Stomach (tissue), 9 donors: Measurements from ENCODE around the gene CD99L2. TPM values are rescaled to one million over a fixed set of nuclear protein-coding genes. Genes with fewer than 3 reads are reported as not detected.

Experiments used
- DNase-seq, 2 donors: peaks; one replicate each; pipeline versions ENCODE4 v3.0.0 to v3.0.0-alpha.2; 2013 to 2019
- H3K27ac ChIP-seq, 5 donors: fragments of 200-600 bp in 4 of 5; sonication (generic) in 4 of 5; one replicate each; pipeline ENCODE4 v1.5.1; 2013 to 2019; ENCODE audit warnings: mild to moderate bottlenecking in 1 of 5, moderate library complexity in 1 of 5
- H3K27me3 ChIP-seq, 3 donors: fragments of 200-600 bp; sonication (generic); one replicate each; pipeline ENCODE4 v1.5.1; 2017 to 2019; ENCODE audit warnings: mixed run types in 1 of 3
- H3K36me3 ChIP-seq, 4 donors: fragments of 200-600 bp; sonication (generic); 1 replicate in 3 of 4; 2 replicates in 1 of 4; pipeline ENCODE4 v1.5.1; 2016 to 2019
- H3K4me1 ChIP-seq, 4 donors: fragments of 200-600 bp; sonication (generic); one replicate each; pipeline ENCODE4 v1.5.1; 2016 to 2019
- H3K4me3 ChIP-seq, 4 donors: fragments of 200-600 bp; sonication (generic) in 3 of 4; one replicate each; pipeline ENCODE4 v1.5.1; 2016 to 2019; ENCODE audit warnings: mild to moderate bottlenecking in 1 of 4
- H3K9me3 ChIP-seq, 4 donors: fragments of 200-600 bp; sonication (generic); one replicate each; pipeline ENCODE4 v1.5.1; 2016 to 2019
- EP300 ChIP-seq: sonication (generic); formaldehyde crosslinking; IDR thresholded peaks from one replicate; pipeline ENCODE4 v1.6.1; 2017; ENCODE audit warnings: antibody characterized with exemption
- POLR2A ChIP-seq, 4 donors: fragments of 450-650 bp; IDR thresholded peaks; one replicate each; pipeline ENCODE4 v1.6.1; 2016; ENCODE audit warnings: antibody characterized with exemption in 4 of 4, control low read depth in 2 of 4, mild to moderate bottlenecking in 1 of 4, moderate library complexity in 1 of 4
- POLR2AphosphoS5 ChIP-seq, 3 donors: sonication (generic); formaldehyde crosslinking; IDR thresholded peaks; one replicate each; pipeline ENCODE4 v1.6.1; 2016; ENCODE audit warnings: antibody characterized with exemption in 3 of 3
- WGBS, 5 donors: extraction: QIAGEN DNeasy Blood & Tissue Kit in 3 of 5; methylation state at CpG; one replicate each; pipeline versions ENCODE4 v1.1.5 to v1.1.7; 2013 to 2018; 5-methylcytosine and 5-hydroxymethylcytosine counted together
- intact Hi-C: fragments of 100-400 bp; cut with DNase I; formaldehyde crosslinking; loops from one replicate; pipeline ENCODE4 v1.15.1; 2023; ENCODE audit warnings: low total_unique reads
- polyA plus RNA-seq, 3 donors: library from polyadenylated mRNA; stranded (reverse); fragments of 200-250 nt; gene quantifications; one replicate each; pipeline ENCODE4 v1.2.3, GENCODE V29; 2013
- total RNA-seq, 5 donors: library from RNA; depleted of rRNA; stranded (reverse); fragments of >200 nt; gene quantifications; one replicate each; pipeline versions ENCODE4 v1.1.0 to v1.2.3, GENCODE V29; 2014 to 2016
- TF ChIP-seq, protein P1 (sequence below), 7 experiments: fragments of 450-650 bp in 4 of 7; fragments of 200-600 bp in 3 of 7; sonication (generic) in 3 of 7; IDR thresholded peaks; one replicate each; pipeline ENCODE4 v1.5.1; 2016 to 2019; ENCODE audit warnings: antibody characterized with exemption in 7 of 7, control low read depth in 2 of 7, mild to moderate bottlenecking in 1 of 7
- donor health status: healthy with polysubstance abuse.
- donor health status: Bipolar disorder and iron deficiency.
- donor health status: healthy.

CD99L2 gene
- total and polyA plus RNA-seq, 8 donors = 3.5 to 40.6 (median 13.7) TPM

DNA sequence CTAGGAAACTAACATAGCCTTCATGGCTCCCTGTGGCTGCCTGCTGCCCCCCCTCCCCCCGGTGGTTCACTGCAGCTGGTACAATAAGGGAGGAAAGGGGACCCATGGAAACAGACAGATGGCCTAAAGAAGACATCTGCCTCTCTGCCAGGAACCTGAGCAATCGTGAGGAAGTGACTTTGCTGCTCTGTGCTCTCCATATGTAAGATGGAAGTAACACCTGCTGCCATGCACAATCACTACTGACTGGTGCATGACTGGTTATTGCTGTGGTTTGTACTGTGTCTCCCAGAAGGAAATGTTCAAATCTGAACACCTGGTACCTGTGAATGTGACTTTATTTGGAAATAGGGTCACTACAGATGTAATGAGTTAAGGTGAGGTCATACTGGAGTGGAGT lies 43.6 kb downstream of the CD99L2 start:
- WGBS, 5 donors = 57 to 83% (median 70%) methylated on average over 1 to 2 of the region's 2 CpGs

DNA sequence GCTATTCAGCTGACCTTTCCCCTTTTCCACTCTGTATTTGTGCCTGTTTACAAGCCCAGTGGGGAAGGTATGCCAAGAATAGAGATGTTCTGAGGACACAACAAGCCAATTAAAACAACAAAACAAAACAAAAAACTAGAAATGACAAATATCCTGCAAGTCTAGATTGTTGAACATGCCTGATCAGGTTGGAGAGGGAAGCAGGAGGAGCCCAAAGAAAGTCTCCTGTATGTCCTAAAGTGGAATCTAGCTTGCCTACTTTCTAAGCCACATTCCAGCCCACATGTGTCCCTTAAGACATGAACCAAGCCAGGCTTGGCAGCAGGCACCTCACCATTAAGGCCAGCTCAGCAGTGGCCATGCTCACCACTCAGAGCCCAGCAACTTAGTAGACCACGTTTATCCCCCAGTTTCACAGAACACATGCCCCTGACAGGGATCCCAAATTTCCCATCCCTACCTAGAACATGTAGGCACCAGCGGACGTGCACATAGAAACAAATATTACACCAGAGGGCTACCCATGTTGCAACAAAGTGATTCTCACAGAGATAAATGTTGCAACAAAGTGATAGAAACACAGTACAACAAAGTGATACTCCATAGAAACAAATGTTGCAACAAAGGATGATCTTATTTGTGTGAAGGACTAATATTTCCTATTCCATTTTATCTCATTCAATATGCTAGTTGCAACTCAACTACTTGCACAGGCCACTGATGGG lies 48.3 kb downstream of the CD99L2 start:
- Histone ChIP-seq H3K27ac (no peak overlapping the region), H3K4me3 (no peak overlapping the region), H3K4me1 (peaks cover 0 to 9% (median 2%) of the 10 kb centered on the region in 4 donors), H3K36me3 (no peaks in the 10 kb centered on the region), H3K9me3 (no peaks in the 10 kb centered on the region), H3K27me3 (no peaks in the 10 kb centered on the region)
- intact Hi-C loops = no loop called here
- no peak for TF ChIP-seq EP300
- TF ChIP-seq, protein P1, sequence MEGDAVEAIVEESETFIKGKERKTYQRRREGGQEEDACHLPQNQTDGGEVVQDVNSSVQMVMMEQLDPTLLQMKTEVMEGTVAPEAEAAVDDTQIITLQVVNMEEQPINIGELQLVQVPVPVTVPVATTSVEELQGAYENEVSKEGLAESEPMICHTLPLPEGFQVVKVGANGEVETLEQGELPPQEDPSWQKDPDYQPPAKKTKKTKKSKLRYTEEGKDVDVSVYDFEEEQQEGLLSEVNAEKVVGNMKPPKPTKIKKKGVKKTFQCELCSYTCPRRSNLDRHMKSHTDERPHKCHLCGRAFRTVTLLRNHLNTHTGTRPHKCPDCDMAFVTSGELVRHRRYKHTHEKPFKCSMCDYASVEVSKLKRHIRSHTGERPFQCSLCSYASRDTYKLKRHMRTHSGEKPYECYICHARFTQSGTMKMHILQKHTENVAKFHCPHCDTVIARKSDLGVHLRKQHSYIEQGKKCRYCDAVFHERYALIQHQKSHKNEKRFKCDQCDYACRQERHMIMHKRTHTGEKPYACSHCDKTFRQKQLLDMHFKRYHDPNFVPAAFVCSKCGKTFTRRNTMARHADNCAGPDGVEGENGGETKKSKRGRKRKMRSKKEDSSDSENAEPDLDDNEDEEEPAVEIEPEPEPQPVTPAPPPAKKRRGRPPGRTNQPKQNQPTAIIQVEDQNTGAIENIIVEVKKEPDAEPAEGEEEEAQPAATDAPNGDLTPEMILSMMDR (IDR thresholded peaks at IDR 0.05) = no peak
- DNase-seq = no peak
- 71 to 92% (median 83%) methylated on average over 2 to 3 of the region's 3 CpGs for WGBS, 5 donors

More for the DNA sequence above, 43.6 kb downstream of the CD99L2 start:
- Histone ChIP-seq H3K4me1 (no peaks in the 10 kb centered on the region), H3K36me3 (no peaks in the 10 kb centered on the region), H3K27ac (no peak overlapping the region), H3K4me3 (no peak overlapping the region), H3K27me3 (no peaks in the 10 kb centered on the region), H3K9me3 (peaks cover 0 to 20% (median 5%) of the 10 kb centered on the region in 4 donors)
- intact Hi-C loops = no loop called here
- DNase-seq = no peak
- TF ChIP-seq, protein P1 (IDR thresholded peaks at IDR 0.05) = no peak
- TF ChIP-seq POLR2AphosphoS5 (IDR thresholded peaks at IDR 0.05) (no peak), EP300 (no peak)

DNA sequence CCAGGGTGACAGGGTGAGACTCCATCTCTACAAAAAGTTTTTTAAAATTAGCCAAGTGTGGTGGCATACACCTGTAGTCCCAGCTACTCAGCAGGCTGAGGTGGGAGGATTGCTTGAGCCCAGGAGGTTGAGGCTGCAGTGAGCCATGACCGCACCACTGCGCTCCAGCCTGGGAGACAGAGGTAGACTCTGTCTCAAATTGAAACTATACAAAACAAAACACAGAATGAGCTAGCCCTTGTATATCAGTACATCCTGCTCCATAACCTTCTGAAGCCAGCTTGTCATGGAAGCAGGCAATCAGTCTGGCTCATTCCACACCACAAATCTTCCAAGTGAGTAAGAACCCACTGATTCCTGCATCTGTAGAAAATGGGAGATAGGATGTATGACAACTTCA lies 49.0 kb downstream of the CD99L2 start:
- TF ChIP-seq POLR2AphosphoS5 (IDR thresholded peaks at IDR 0.05) = no peak
- no peak for TF ChIP-seq EP300
- TF ChIP-seq POLR2A (IDR thresholded peaks at IDR 0.05) = no peak
- TF ChIP-seq, protein P1 (IDR thresholded peaks at IDR 0.05) = no peak
- Histone ChIP-seq H3K4me1 (peaks cover 0 to 9% (median 2%) of the 10 kb centered on the region in 4 donors), H3K27me3 (no peaks in the 10 kb centered on the region), H3K4me3 (no peak overlapping the region), H3K27ac (peak overlapping the region in 4 of 5 donors; percentile 5 to 61 (median 28)), H3K9me3 (no peaks in the 10 kb centered on the region), H3K36me3 (no peaks in the 10 kb centered on the region)
- 95 to 100% (median 100%) methylated on average over 2 of the region's 2 CpGs for WGBS, 5 donors
- DNase-seq = no peak
- intact Hi-C loops = no loop called here

DNA sequence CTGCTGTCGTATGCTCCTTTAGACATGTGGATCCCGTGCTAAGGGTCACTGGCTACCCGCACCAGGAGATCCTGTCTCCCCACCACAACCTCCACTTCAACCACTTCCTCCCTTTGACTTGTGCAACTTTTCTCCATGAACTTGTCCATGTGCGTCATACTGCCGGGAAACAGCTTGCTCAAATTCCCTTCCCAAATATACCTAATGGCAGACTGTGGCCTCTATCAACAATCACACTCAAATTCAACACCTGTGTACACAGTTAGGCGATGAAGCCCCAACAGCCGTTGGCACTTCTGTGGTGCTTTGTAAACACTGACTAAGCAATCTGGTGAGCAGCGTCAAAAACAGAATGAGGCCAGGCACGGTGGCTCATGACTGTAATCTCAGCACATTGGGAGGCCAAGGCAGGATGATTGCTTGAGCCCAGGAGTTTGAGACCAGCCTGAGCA lies 49.5 kb downstream of the CD99L2 start:
- intact Hi-C loops = no loop called here
- Histone ChIP-seq H3K27ac (peak overlapping the region in 4 of 5 donors; percentile 14 to 66 (median 41)), H3K4me1 (peaks cover 0 to 9% (median 2%) of the 10 kb centered on the region in 4 donors), H3K9me3 (no peaks in the 10 kb centered on the region), H3K4me3 (no peak overlapping the region), H3K36me3 (no peaks in the 10 kb centered on the region), H3K27me3 (no peaks in the 10 kb centered on the region)
- TF ChIP-seq, protein P1 (IDR thresholded peaks at IDR 0.05) = no peak
- TF ChIP-seq EP300 (no peak), POLR2AphosphoS5 (IDR thresholded peaks at IDR 0.05) (peak in 2 of 3 donors; percentile 27 to 76)
- WGBS, 5 donors = 21 to 54% (median 47%) methylated on average over 7 to 9 of the region's 9 CpGs
- peak; percentile 24 to 72 for DNase-seq
